IPS-NIHi11 (cell line): Measurements from ENCODE around the gene PARD3.

Experiments
- DNase-seq: peaks from one replicate; pipeline ENCODE4 v3.0.0; 2012; ENCODE audit warnings: mixed read lengths, low spot score

Gene PARD3

DNA sequence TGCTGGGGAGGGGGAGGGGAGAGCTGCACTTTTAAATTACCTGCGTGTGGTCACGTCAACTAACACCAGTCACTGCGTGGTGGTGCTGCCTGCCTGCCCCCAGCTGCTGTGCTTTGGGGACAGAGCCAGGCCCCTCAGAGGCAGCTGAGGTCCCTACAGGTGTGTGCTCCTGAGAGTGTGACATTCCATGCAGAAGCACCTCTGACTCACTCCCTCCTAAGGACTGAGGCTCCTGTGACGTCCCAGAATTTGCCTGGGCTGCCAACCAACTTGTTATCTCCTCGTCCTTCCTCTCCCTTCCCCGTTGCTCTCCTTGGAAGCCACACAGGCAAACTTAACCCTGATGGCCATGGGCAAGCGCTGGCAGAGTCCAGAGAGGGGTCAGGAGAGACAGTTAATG, 563.0 kb downstream of the PARD3 start:
- DNase-seq = peak; percentile 33

GRCh38 chr10:34251177-34251576, 563.9 kb downstream of the PARD3 start:
- no peak for DNase-seq

- DNase-seq = no peak
Observed at GRCh38 chr10:34250722-34251121, 564.4 kb downstream of the PARD3 start.

GRCh38 chr10:34249634-34250033, 565.5 kb downstream of the PARD3 start:
- peak; percentile 48 for DNase-seq

GRCh38 chr10:34247560-34247959, 567.5 kb downstream of the PARD3 start:
- DNase-seq = no peak

- DNase-seq = no peak
Observed at GRCh38 chr10:34244756-34245484, 570.2 kb downstream of the PARD3 start.

DNA sequence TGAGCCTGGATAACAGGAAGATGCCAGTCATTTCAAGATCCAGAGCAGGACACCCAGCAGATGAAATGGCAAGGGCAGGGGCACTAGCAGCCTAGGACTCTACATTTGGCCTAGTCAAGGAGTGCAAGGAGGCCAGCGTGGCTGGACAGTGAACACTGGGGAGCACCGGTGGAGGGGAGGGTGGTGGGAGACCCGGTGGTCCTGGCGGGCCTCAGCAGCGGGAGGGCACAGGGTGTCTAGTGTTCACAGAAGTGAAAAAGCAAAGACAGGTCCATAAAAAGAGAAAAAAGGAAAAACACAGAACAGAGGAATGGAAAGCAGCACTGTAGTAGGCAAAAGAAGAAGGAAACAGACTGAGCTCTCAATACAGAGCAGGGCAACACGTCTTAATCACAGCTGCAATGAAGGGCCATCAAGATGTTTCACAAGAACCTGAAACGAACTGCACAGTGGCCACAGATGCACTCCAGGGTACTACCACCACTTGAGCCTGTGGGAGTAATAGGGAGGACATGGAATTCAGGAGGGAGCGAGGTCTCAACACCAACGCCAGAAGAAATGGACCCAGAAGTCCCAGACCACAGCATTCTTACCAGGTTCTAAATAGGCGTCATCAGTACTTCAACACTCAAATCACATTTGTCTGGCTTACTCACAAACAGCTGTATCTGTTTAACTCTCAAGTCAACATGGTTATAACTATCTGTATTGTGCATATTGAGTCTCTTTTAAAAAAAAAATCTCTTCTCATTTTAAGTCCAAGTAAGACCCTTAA, 573.7 kb downstream of the PARD3 start:
- no peak for DNase-seq

DNA sequence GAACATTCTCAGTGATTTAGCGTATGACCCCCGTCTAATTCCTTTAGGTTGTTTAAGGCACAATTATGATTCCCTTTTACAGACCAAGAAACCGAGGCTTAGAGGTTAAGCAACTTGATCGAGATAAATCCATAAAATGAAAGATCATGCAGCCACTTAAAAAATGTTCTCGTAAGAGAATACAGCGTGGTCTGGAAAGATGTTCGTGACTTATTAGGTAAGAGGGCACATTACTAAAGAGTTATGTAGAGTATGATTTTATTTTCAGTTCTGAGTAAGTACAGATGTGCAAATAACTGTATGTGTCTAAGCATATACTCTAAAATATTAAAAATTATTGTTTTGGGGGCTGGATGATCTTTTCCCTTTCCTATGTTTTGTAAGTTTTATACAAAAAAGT, 575.1 kb downstream of the PARD3 start:
- no peak for DNase-seq

GRCh38 chr10:34237898-34238455, 577.1 kb downstream of the PARD3 start:
- DNase-seq = no peak

- no peak for DNase-seq
Observed at GRCh38 chr10:34236931-34237330, 578.2 kb downstream of the PARD3 start.

- DNase-seq = peak; percentile 23
Observed at GRCh38 chr10:34235164-34235832, 579.8 kb downstream of the PARD3 start.

GRCh38 chr10:34232481-34232880, 582.6 kb downstream of the PARD3 start:
- DNase-seq = no peak

DNA sequence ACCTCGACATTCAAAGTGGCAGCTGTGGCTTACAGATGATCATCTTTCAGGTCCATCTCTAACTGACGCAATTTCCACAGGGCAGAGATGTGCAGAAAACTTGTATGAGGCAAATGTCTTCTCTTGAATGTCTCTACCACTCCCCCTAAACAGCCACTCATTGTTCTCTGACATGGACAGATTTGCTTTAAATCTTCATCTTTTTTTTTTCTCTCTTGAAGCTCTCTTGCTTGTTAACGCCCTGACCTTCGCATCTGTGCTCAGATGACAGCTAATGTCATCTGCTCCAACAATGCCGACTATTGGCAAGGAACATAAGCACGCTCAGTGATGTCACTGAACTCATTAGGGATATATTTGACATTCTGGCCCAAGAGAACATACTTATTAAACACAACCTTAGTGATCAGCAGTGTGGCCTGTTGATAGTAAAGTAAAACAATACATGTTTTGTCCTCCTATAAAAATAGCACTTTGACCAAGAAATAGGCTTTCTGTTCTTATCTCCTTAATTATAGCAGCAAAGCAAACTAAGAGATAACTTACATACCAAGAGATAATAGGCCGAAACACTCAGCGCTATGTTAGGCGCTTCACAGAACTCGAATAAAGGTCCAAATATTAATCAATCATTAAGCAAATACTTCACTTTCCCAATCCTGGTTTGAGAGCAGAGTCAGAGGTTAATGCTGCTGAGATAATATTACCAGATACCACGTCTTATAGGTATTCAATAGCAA, 583.5 kb downstream of the PARD3 start:
- no peak for DNase-seq

DNA sequence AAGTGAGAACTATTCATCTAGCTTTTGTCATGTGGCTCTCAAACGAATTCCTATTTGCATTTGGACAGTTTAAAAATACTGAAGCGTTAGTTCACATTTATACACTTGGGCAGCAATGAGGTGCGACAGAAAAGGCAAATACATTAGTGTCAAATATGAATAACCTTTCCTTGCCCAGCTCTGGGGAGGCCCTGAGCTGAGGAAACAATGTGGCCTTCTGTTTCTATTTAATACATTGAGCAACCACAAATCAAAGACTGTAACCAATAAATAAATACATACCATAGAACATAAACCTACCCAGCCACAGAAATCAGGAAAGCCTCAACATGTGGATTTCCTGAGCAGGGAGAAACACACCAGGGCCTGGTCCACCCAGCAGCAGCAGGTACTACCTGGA, 585.2 kb downstream of the PARD3 start:
- no peak for DNase-seq

- DNase-seq = no peak
Observed at GRCh38 chr10:34228066-34228465, 587.0 kb downstream of the PARD3 start.

DNA sequence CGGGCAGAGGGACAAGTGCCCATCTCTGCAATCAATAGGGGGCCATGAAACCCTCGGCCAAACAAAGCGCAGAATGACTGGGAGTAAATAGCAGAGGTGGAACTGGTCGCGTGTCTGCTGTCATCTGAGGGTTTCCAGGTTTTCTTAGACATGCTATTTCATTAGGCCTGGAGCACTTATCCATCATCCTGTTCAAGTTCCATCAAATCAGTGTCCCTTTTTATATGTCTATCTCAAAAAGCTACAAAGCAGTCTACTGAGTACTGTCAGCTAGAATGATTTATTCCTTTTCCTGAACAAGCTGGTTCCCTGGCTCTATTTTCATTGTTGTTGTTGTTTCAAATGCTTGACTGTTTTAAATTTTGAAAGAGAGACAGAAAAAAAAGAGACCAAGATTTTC, 590.5 kb downstream of the PARD3 start:
- DNase-seq = no peak

GRCh38 chr10:34223658-34224057, 591.4 kb downstream of the PARD3 start:
- DNase-seq = no peak

- DNase-seq = no peak
Observed at GRCh38 chr10:34222359-34222758, 592.7 kb downstream of the PARD3 start.

DNA sequence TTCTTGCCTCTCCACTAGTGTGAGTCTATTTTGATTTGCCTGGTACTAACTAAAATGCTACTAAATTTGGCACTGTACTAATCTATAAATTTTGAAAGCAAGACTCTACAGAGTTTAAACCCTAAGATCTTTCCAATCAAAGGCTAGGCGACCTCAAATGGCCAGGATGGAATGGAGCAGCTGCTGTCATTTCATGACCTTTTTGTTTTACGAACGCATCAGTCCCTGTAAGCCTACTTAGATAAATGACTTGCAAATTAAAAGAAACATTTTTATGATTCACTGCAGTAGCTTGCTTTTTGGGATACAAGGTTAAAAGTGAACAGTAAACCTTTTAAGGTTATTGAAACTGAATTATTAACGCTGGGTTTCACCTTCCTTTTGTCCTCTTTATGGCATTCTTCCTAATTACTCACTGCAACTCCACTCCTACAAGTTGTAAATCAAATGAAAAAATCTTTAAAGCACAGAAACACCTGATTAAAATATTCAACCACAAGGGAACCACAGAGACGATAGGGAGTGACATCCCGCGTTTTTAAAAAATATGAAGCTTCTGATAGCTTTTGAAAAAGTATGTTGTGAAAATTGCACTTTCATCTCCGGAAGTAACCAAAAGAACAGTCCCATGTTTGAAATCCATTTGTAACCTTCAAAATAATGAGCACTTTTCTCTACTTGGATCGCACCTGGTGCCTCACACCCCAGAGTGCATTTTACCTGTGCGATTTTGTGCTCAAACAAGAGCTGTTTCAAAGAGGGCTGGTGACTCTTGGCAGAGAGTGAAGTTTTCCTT, 595.1 kb downstream of the PARD3 start:
- no peak for DNase-seq

DNA sequence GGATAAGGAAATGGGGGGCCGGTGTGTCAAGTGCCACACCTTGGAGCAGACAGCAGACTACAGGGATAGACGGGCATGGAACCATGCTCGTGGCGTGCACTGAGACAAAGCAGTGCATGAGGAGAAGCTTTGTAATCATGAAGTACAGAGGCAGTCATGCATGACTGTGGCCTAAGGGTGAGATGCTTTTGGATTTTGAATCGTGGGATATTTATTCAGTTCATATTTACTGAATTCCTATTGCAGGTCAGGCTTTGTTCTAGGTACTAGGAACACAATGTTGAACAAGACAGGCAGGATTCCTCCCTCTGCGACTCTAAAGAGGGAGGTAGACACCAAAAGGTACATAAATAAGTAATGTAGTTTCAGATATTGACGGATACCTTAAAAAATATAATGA, 597.6 kb downstream of the PARD3 start:
- no peak for DNase-seq

DNA sequence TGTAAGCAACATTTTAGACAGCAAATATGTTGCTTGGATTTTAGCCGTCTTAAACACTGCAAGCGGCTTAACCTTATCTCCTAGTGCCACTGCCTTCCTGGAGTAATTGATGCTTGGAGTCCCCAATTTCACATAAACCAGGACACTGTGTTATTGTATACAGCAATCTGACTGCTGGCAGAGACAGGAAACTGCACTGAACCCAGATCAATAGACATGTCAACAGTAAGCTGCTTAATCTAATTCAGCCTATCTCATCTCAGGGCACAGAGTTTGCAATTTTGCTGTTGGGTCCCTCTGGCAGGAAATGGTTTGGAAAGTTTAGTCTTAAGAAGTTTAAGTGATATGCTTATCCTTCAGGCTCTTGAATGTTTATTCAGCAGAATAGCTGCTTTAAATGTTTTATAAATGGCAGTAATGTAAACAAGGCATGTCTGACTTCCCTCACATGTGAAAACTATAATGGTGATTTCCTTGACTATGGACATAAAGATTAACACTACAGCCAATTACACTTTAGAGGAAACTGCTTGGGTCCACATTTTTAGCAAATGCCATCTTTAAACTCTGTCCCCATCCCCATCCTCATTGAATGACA, 598.6 kb downstream of the PARD3 start:
- DNase-seq = no peak
